Fibroblast of the conjunctiva (primary cell): Measurements from ENCODE around the gene APOL1.
"Not testable (repeated sequence)": the region's sequence is repeated elsewhere in the genome, so short reads cannot be mapped to it uniquely, and the experiment has no call there.

Experiments used
- DNase-seq: peaks from one replicate; pipeline ENCODE4 v3.0.0-alpha.2; 2010; ENCODE audit warnings: low read depth

The APOL1 gene

DNA sequence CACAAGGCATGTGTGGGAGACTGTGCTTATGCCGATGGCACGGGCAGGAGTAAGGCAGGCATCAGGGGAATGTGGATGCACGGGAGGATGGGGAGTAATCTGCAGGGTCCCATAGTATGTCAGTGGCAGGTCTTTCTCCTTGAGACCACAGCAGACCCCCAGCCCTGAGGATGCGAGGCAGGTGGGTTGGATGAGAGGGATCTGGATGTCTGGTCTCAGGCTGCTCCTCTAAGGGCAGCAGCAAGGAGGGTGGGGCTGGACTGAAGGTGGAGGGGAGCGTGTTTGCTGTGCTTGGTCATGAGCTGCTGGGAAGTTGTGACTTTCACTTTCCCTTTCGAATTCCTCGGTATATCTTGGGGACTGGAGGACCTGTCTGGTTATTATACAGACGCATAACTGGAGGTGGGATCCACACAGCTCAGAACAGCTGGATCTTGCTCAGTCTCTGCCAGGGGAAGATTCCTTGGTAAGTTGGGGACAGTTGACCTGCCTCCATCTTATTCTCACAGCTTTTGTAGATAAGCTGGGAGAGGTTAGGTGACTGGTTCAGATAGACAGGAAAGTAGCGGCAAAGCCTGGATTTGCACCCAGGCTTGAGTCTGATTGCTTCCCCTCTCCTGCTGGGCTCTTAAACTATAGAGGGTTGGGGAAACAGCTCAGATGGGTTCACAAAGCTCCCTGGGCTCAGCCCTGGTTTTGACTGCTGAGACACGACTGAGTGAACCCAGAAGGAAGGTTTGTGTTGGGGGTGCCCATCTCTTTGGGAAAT, at the start of gene APOL1:
TSS of gene APOL1 (plus strand) at position 380 of the 769 bp plus-strand sequence. CDS start 1,823 bp downstream, outside the sequence.
- DNase-seq, result no peak

GRCh38 chr22:36203441-36203840, 49.5 kb upstream of the APOL1 start:
- DNase-seq, result not testable (repeated sequence)

DNA sequence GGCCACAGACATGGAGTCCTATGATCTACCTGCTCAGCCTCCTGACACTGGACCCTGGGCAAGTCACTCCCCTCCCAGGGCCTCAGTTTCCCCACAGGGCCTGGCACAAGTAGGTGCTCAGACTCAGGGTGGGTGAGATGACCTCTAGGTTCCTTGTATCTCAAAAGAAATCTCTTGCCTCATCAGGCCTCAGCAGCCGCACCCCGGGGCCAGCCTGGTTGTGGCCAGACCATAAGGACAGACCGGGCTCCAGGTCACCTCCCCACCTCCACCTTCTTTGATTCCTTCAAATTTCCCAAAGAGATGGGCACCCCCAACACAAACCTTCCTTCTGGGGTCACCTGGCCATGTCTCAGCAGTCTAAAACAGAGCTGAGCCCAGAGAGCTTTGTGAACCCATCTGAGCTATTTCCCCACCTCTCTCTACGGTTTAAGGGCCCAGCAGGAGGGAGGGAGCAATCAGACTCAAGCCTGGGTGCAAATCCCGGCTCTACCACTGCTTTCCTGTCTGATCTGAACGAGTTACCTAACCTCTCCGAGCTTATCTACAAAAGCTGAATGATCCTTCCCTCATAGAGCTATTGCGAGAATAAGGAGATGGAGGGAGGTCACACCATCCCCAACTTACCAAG, 48.8 kb upstream of the APOL1 start:
- DNase-seq, result no peak

- no peak for DNase-seq
Measured at GRCh38 chr22:36204632-36205015, 48.3 kb upstream of the APOL1 start.

- DNase-seq, result not testable (repeated sequence)
Measured at GRCh38 chr22:36205573-36205972, 47.4 kb upstream of the APOL1 start.

GRCh38 chr22:36206255-36206654, 46.7 kb upstream of the APOL1 start:
- no peak for DNase-seq

DNA sequence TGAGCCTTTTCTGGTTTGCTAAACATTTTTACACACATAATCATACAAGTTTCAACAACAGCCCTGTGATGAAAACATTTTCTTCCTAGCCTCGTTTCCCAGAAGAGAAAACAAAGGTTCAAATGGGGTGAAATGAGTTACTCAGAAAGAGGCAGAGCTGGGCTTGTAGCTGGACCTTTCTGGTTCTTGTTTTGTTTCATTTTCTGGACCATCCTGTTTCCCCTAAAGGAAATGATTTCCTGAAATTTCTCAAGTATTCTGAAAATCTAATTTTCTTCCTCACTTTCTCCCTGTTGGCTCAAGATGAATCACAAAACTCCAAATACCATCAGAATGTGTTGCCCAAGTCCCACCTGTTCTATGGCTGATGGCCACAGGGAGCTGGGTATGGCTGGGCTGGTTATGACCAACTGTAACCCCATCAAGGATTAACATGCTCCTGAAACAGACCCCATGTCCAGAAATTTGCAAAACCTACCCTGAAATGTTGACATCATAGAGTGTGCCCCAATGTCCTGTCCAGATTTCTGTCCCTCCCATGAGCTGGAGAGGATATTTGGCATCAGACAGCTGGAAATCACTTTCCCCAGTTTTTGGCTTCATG, 44.7 kb upstream of the APOL1 start:
- DNase-seq, result no peak

DNA sequence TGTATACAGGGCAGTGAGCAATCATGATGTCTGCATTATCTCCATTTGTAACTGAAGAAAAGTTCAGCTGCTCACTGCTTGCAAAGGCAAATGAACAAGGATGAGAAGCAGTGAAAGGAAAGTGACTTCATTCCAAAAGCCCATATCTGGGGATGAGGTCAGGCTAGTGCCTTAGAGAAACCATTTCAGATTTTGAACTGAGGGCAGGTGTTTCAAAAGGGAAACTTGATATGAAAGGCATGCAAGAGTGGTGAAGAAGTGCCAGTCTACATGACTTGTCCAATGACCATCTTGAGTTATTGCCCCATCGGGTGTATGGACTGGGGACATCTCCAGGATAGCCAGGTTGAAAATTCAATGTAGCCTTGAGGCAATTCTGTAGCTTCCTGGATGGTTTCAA, 44.0 kb upstream of the APOL1 start:
- no peak for DNase-seq

DNA sequence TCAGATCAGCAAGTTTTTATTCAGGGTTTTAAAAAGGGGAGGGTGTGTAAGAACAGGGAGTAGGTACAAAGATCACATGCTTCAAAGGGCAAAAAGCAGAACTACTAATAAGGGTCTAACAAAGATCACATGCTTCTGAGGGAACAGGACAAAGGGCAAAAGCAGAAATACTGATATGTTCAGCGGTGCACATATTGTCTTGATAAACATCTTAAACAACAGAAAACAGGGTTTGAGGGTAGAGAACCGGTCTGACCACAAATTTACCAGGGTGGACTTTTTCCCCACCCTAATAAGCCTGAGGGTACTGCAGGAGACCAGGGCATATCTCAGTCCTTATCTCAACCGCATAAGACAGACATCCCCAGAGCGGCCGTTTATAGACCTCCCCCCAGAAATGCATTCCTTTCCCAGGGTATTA, 43.4 kb upstream of the APOL1 start:
- DNase-seq, result not testable (repeated sequence)

GRCh38 chr22:36210224-36210623, 42.7 kb upstream of the APOL1 start:
- no peak for DNase-seq

GRCh38 chr22:36211237-36211861, 41.6 kb upstream of the APOL1 start:
- no peak for DNase-seq

- DNase-seq, result no peak
Measured at GRCh38 chr22:36212901-36213300, 40.0 kb upstream of the APOL1 start.

DNA sequence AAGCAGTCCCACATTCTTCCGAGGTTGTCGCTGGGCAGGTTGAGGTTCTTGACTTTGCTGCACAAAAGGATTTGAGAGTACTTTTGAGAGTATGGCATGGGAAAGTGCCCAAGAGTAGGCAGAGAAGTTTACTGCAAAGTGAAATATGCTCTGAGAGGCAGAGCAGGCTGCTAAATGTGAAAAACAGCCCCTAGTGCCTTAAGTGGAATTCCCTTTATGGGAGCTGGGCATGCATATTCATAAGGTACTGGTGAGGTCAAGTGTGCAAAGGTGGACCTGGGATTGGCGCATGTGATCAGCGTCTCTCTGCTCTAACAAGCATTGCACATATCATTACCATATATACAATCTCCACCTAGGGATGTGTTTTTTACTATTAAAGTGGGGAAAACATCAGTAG, 39.3 kb upstream of the APOL1 start:
- no peak for DNase-seq

DNA sequence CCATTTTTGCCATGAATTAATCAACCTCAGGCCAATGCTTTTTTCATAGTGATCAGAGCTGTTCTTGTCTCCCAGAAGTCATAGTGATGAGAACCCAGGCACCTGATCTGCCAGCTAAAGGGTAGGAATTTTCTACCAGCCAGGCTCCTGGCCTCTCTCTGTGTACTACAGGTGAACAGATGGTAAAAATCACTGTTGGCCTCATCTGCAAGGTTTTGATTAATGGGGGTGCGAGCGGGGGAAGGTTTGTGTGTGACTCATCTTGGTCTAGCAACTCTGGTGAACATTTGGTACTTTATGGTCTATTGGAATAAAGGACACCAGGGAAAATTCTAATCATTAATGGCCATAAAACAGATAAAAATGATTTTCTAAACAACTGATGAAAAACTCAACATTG, 37.0 kb upstream of the APOL1 start:
- no peak for DNase-seq

DNA sequence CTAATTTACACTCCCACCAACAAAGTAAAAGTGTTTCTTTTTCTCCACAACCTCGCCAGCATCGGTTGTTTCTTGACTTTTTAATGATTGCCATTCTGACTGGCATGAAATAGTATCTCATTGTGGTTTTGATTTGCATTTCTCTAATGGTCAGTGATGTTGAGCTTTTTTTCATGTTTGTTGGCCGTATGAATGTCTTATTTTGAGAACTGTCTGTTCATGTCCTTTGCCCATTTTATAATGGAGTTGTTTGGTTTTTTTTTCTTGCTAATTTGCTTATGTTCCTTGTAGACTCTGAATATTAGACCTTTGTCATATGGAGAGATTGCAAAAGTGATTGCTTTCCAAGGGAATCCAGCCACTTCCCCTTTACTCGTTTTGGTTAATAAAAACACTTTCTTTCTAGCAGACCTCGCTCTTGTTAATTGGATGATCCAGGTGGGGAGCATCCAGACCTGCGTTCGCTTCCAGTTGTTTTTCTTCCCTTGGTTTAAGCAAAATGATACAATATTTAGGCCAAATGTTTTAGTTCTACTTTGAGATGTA, 34.2 kb upstream of the APOL1 start:
- DNase-seq, result no peak

- DNase-seq, result peak; percentile 35
Measured at GRCh38 chr22:36220451-36220921, 32.4 kb upstream of the APOL1 start.

GRCh38 chr22:36221799-36222751, 30.9 kb upstream of the APOL1 start:
- no peak for DNase-seq

GRCh38 chr22:36222887-36223450, 30.0 kb upstream of the APOL1 start:
- no peak for DNase-seq

GRCh38 chr22:36223504-36223903, 29.4 kb upstream of the APOL1 start:
- no peak for DNase-seq

DNA sequence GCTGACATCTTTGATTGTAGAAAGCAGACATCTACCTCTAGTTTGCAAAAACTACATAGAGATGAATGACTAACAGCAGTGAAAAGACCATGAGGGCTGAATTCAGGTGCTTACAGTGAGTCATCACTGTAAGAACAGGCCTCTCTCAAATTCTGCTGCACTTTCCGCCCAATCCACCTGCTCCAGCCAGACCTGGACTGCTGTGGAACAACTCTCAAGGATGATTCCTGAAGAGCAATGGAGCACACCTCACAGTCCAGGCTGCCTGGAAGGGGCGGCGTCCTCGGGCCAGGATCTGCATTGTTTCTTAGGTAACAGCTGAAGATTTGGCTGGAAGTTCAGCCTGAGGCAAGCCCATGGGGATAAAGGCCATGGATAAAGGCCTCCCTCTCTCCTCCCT, 28.7 kb upstream of the APOL1 start:
- no peak for DNase-seq
